Measurements from ENCODE around the gene PLEKHG1.

- TF ChIP-seq TARDBP (IDR thresholded peaks at IDR 0.05) (no peak), LEF1 (IDR thresholded peaks at IDR 0.05; ENCODE audit: borderline replicate concordance) (no peak), FOXA1 (IDR thresholded peaks at IDR 0.05) (no peak), NFRKB (IDR thresholded peaks at IDR 0.05) (no peak), ELF4 (IDR thresholded peaks at IDR 0.05) (no peak), FOXK2 (IDR thresholded peaks at IDR 0.05) (no peak), PKNOX1 (IDR thresholded peaks at IDR 0.05) (no peak), SP1 (IDR thresholded peaks at IDR 0.05) (no peak), FOXM1 (IDR thresholded peaks at IDR 0.05; ENCODE audit: borderline replicate concordance) (no peak), BHLHE40 (IDR thresholded peaks at IDR 0.05; ENCODE audit: borderline replicate concordance) (no peak), ZNF384 (IDR thresholded peaks at IDR 0.05) (no peak), SUZ12 (IDR thresholded peaks at IDR 0.05) (no peak), CTBP1 (IDR thresholded peaks at IDR 0.05; ENCODE audit: borderline replicate concordance) (no peak), ARNT (IDR thresholded peaks at IDR 0.05) (no peak)
Measured at GRCh38 chr6:150573041-150573681, 26.5 kb upstream of the PLEKHG1 start.

All from HEK293T (cell line).